DOHH2 (cell line): ENCODE results near the gene SGTA.

Experiments
- H3F3A ChIP-seq: fragments of 200-600 bp; sonication (generic), shearing (Covaris generic); 2 replicates; pipeline ENCODE4 v1.6.0; 2016; ENCODE audit warnings: antibody characterized with exemption, mild to moderate bottlenecking; ENCODE audit not compliant: control insufficient read depth, insufficient read depth
- H3K27ac ChIP-seq: fragments of 200-600 bp; sonication (generic); 2 replicates; pipeline ENCODE4 v1.5.1; 2014; ENCODE audit warnings: low read depth, mild to moderate bottlenecking, low read length, moderate library complexity
- H3K27me3 ChIP-seq: fragments of 200-600 bp; sonication (generic); 2 replicates; pipeline ENCODE4 v1.6.1; 2014; ENCODE audit warnings: mild to moderate bottlenecking, low read length, mixed read lengths; ENCODE audit not compliant: control insufficient read depth
- H3K36me3 ChIP-seq: fragments of 200-600 bp; sonication (generic); 2 replicates; pipeline ENCODE4 v1.6.1; 2014; ENCODE audit warnings: mild to moderate bottlenecking, low read length, moderate library complexity, mixed read lengths; ENCODE audit not compliant: control insufficient read depth
- H3K4me1 ChIP-seq: fragments of 200-600 bp; sonication (generic); 2 replicates; pipeline ENCODE4 v1.6.1; 2014; ENCODE audit warnings: mild to moderate bottlenecking, low read length, mixed read lengths; ENCODE audit not compliant: control insufficient read depth
- H3K4me2 ChIP-seq: fragments of 200-600 bp; sonication (generic); 2 replicates; pipeline ENCODE4 v1.6.0; 2014; ENCODE audit warnings: mild to moderate bottlenecking, low read length, moderate library complexity
- H3K4me3 ChIP-seq: fragments of 200-600 bp; sonication (generic); 2 replicates; pipeline ENCODE4 v1.5.1; 2014; ENCODE audit warnings: mild to moderate bottlenecking, low read length, mixed read lengths
- H3K79me2 ChIP-seq: fragments of 200-600 bp; sonication (generic); 2 replicates; pipeline ENCODE4 v1.6.1; 2014; ENCODE audit warnings: mild to moderate bottlenecking, low read length, mixed read lengths; ENCODE audit not compliant: control insufficient read depth
- H3K9me2 ChIP-seq: fragments of 200-600 bp; sonication (generic); replicated peaks from 2 replicates; pipeline ENCODE4 v1.6.1; 2014; ENCODE audit warnings: mild to moderate bottlenecking, low read length, mixed read lengths; ENCODE audit not compliant: control insufficient read depth
- H3K9me3 ChIP-seq: fragments of 200-600 bp; sonication (generic); 2 replicates; pipeline ENCODE4 v1.6.1; 2014; ENCODE audit warnings: antibody characterized with exemption, low read length, mixed read lengths; ENCODE audit not compliant: control insufficient read depth, insufficient read depth
- H4K20me1 ChIP-seq: fragments of 200-600 bp; sonication (generic); 2 replicates; pipeline ENCODE4 v1.6.0; 2014; ENCODE audit warnings: low read depth, mild to moderate bottlenecking, antibody characterized with exemption, low read length, moderate library complexity; ENCODE audit not compliant: control insufficient read depth, insufficient read depth
- CTCF ChIP-seq: fragments of 200-600 bp; sonication (generic); IDR thresholded peaks from one replicate; pipeline ENCODE4 v1.5.1; 2014; ENCODE audit warnings: antibody characterized with exemption, mild to moderate bottlenecking, low read depth, low read length; ENCODE audit not compliant: poor library complexity, severe bottlenecking
- EZH2phosphoT487 ChIP-seq: fragments of 200-600 bp; sonication (generic); IDR thresholded peaks from 2 replicates; pipeline ENCODE4 v1.6.1; 2017; ENCODE audit warnings: borderline replicate concordance, mild to moderate bottlenecking, antibody characterized with exemption, low read length, moderate library complexity, mixed read lengths

The SGTA gene

DNA sequence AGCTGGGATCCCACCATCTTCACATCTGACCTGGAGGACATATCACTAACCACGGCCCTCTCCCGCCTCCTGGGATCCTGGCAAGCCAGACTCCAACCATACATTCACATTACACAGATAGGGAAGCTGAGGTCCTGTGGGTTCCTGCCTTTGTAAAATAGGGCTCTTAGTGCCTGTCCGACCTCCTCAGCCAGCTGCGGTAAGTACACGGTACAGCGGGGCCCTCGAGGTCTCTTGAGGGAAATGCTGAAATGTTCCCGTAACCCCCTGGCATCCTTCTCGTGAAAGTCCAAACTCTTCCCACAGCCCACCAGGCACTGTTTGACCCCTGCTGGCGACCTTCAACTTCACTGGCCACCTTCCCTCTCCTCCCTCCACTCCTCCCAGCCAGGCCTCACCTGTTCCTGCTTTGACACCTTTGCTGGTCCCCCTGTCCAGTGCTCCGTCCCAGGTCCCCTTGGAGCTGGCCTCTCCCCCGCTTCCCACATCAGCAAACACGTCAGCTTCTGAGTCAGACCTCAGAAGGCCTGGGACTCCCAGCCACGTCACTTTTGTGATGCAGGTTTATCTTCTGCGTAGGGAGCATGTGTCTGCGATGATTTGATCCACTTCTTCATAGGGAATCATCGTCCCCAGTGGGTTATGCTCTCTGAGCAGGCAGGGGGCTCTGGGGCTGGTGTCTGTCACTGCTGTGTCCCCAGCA is 71.8 kb downstream of the SGTA start:
- H3K9me3 ChIP-seq = peaks cover 10% of the 10 kb centered on the region; the same call in 1 of the 2 replicates
- no peaks in the 10 kb centered on the region for H4K20me1 ChIP-seq
- peaks cover 21% of the 10 kb centered on the region for H3F3A ChIP-seq
- H3K4me3 ChIP-seq = peak overlapping the region; percentile 54
- peak overlapping the region; percentile 88 for H3K27ac ChIP-seq
- no peaks in the 10 kb centered on the region for H3K9me2 ChIP-seq
- TF ChIP-seq CTCF (no peak), EZH2phosphoT487 (no peak)
- H3K36me3 ChIP-seq = peaks cover 8% of the 10 kb centered on the region
- no peaks in the 10 kb centered on the region for H3K79me2 ChIP-seq
- H3K4me1 ChIP-seq = peaks cover 38% of the 10 kb centered on the region
- peak overlapping the region; percentile 86 for H3K4me2 ChIP-seq
- no peaks in the 10 kb centered on the region for H3K27me3 ChIP-seq

GRCh38 chr19:2706251-2706650 is 76.8 kb downstream of the SGTA start:
- Histone ChIP-seq H3K9me3 (no peaks in the 10 kb centered on the region; the same call in 1 of the 2 replicates), H3K27ac (no peak overlapping the region), H3K4me1 (peaks cover 29% of the 10 kb centered on the region), H3K9me2 (no peaks in the 10 kb centered on the region), H3K79me2 (peaks cover 13% of the 10 kb centered on the region), H3K4me2 (no peak overlapping the region), H3K36me3 (peaks cover 11% of the 10 kb centered on the region), H3K27me3 (no peaks in the 10 kb centered on the region), H4K20me1 (no peaks in the 10 kb centered on the region), H3K4me3 (no peak overlapping the region), H3F3A (peaks cover 16% of the 10 kb centered on the region)
- no peak for TF ChIP-seq EZH2phosphoT487
- no peak for TF ChIP-seq CTCF
